Neuronal stem cell (in vitro differentiated cells): ENCODE data around the gene OPN1SW. TPM values are rescaled to one million over a fixed set of nuclear protein-coding genes. Genes with fewer than 3 reads are reported as not detected.

Experiments
- DNase-seq: peaks from one replicate; pipeline ENCODE4 v3.0.0-alpha.2; 2013; ENCODE audit warnings: low spot score
- H2AFZ ChIP-seq: one replicate; pipeline ENCODE4 v1.6.1; 2013; ENCODE audit warnings: mild to moderate bottlenecking, low read length, inconsistent platforms
- H2AK5ac ChIP-seq: 2 replicates; pipeline ENCODE4 v1.6.1; 2013; ENCODE audit warnings: low read depth, mild to moderate bottlenecking, inconsistent platforms, low read length, moderate library complexity, mixed read lengths
- H2BK120ac ChIP-seq: 2 replicates; pipeline ENCODE4 v1.6.1; 2013; ENCODE audit warnings: low read depth, mild to moderate bottlenecking, inconsistent platforms, low read length, moderate library complexity, mixed read lengths
- H2BK12ac ChIP-seq: one replicate; pipeline ENCODE4 v1.6.1; 2013; ENCODE audit warnings: low read length, inconsistent platforms
- H2BK15ac ChIP-seq: 2 replicates; pipeline ENCODE4 v1.6.1; 2013; ENCODE audit warnings: mild to moderate bottlenecking, low read length, inconsistent platforms, mixed read lengths
- H2BK5ac ChIP-seq: one replicate; pipeline ENCODE4 v1.6.1; 2013; ENCODE audit warnings: inconsistent platforms, mild to moderate bottlenecking, low read length, moderate library complexity
- H3K14ac ChIP-seq: one replicate; pipeline ENCODE4 v1.6.1; 2013; ENCODE audit warnings: low read length, inconsistent platforms
- H3K18ac ChIP-seq: 2 replicates; pipeline ENCODE4 v1.6.1; 2013; ENCODE audit warnings: low read length, inconsistent platforms
- H3K23ac ChIP-seq: 2 replicates; pipeline ENCODE4 v1.6.1; 2013; ENCODE audit warnings: low read depth, mild to moderate bottlenecking, mixed read lengths, low read length, inconsistent platforms; ENCODE audit not compliant: poor library complexity
- H3K27ac ChIP-seq: replicated peaks from 3 replicates; pipeline ENCODE4 v1.5.1; 2013; ENCODE audit warnings: low read length, inconsistent platforms
- H3K27me3 ChIP-seq, 3 experiments: 2 replicates each; pipeline ENCODE4 v1.6.1; 2013; ENCODE audit warnings: low read length in 3 of 3, mild to moderate bottlenecking in 2 of 3, inconsistent platforms in 1 of 3, low read depth in 1 of 3, mixed read lengths in 1 of 3, moderate library complexity in 1 of 3; ENCODE audit not compliant: control insufficient read depth in 3 of 3, insufficient read depth in 3 of 3
- H3K36me3 ChIP-seq, 2 donors: replicated peaks in 1 of 2; 2 replicates each; pipeline ENCODE4 v1.6.1; 2013; ENCODE audit warnings: low read length in 2 of 2; ENCODE audit not compliant: control insufficient read depth in 2 of 2, insufficient read depth in 2 of 2
- H3K4ac ChIP-seq: 2 replicates; pipeline ENCODE4 v1.6.1; 2013; ENCODE audit warnings: inconsistent platforms, mild to moderate bottlenecking, low read length, moderate library complexity
- H3K4me1 ChIP-seq, 2 donors: 1 replicate in 1 of 2; 2 replicates in 1 of 2; pipeline ENCODE4 v1.6.1; 2013; ENCODE audit warnings: low read length in 2 of 2, low read depth in 1 of 2; ENCODE audit not compliant: control insufficient read depth in 2 of 2, insufficient read depth in 1 of 2
- H3K4me2 ChIP-seq: one replicate; pipeline ENCODE4 v1.6.1; 2013; ENCODE audit warnings: mild to moderate bottlenecking, low read length, inconsistent platforms; ENCODE audit not compliant: insufficient read depth, poor library complexity, severe bottlenecking
- H3K4me3 ChIP-seq, 2 donors: 2 replicates each; pipeline ENCODE4 v1.5.1; 2013; ENCODE audit warnings: low read length in 2 of 2, mild to moderate bottlenecking in 2 of 2, inconsistent platforms in 1 of 2, moderate library complexity in 1 of 2
- H3K79me1 ChIP-seq: one replicate; pipeline ENCODE4 v1.6.1; 2013; ENCODE audit warnings: low read depth, mild to moderate bottlenecking, inconsistent platforms, low read length, moderate library complexity
- H3K9ac ChIP-seq: one replicate; pipeline ENCODE4 v1.6.1; 2013; ENCODE audit warnings: mild to moderate bottlenecking, low read depth, low read length, inconsistent platforms; ENCODE audit not compliant: poor library complexity
- H3K9me3 ChIP-seq, 2 donors: replicated peaks in 1 of 2; 2 replicates each; pipeline versions ENCODE3 to v1.6.1; 2013; ENCODE audit warnings: low read length in 2 of 2, mild to moderate bottlenecking in 2 of 2, inconsistent platforms in 1 of 2, low read depth in 1 of 2, mixed read lengths in 1 of 2, moderate library complexity in 1 of 2; ENCODE audit not compliant: control insufficient read depth in 2 of 2, insufficient read depth in 1 of 2
- H4K8ac ChIP-seq: one replicate; pipeline ENCODE4 v1.6.1; 2013; ENCODE audit warnings: low read depth, mild to moderate bottlenecking, inconsistent platforms, low read length, moderate library complexity
- H4K91ac ChIP-seq: one replicate; pipeline ENCODE4 v1.6.1; 2013; ENCODE audit warnings: low read length, low read depth, mild to moderate bottlenecking, inconsistent platforms; ENCODE audit not compliant: poor library complexity
- WGBS, 2 donors: extraction: QIAGEN DNeasy Blood & Tissue Kit; methylation state at CpG; one replicate each; pipeline ENCODE4 v1.1.7; 2013; ENCODE audit warnings: missing lambda C conversion rate in 2 of 2, mixed read lengths in 1 of 2; ENCODE audit not compliant: insufficient read length in 2 of 2, insufficient replicate concordance in 1 of 2; ENCODE audit errors: extremely low coverage in 2 of 2; 5-methylcytosine and 5-hydroxymethylcytosine counted together
- small RNA-seq: library from polyadenylated mRNA; stranded (forward); fragments of <200 nt; extraction: miRNeasy Mini kit (QIAGEN cat#:217004); gene quantifications from one replicate; pipeline ENCODE3, GENCODE V24; 2013; ENCODE audit not compliant: insufficient read depth

OPN1SW gene

GRCh38 chr7:128726059-128726736 lies 49.4 kb downstream of the OPN1SW start:
- Histone ChIP-seq H3K36me3 (no peaks in the 10 kb centered on the region), H3K4me2 (no peak overlapping the region), H3K9me3 (no peaks in the 10 kb centered on the region), H2BK5ac (no peak overlapping the region), H4K91ac (no peak overlapping the region), H3K18ac (no peak overlapping the region), H4K8ac (no peak overlapping the region), H3K4me1 (peaks cover 0 to 5% of the 10 kb centered on the region in 2 donors), H3K4ac (no peak overlapping the region), H2BK12ac (no peak overlapping the region), H3K4me3 (no peak overlapping the region), H3K9ac (no peak overlapping the region), H3K14ac (no peak overlapping the region), H3K27me3 (peaks cover 0 to 40% (median 0%) of the 10 kb centered on the region in 3 experiments), H3K79me1 (no peaks in the 10 kb centered on the region), H2AFZ (peak overlapping the region; percentile 77), H2BK15ac (no peak overlapping the region), H3K27ac (no peak overlapping the region), H2AK5ac (no peak overlapping the region), H2BK120ac (no peak overlapping the region), H3K23ac (no peak overlapping the region)
- no peak for DNase-seq
- WGBS, 2 donors, result no CpG with 5 or more reads among the region's 8 CpGs

DNA sequence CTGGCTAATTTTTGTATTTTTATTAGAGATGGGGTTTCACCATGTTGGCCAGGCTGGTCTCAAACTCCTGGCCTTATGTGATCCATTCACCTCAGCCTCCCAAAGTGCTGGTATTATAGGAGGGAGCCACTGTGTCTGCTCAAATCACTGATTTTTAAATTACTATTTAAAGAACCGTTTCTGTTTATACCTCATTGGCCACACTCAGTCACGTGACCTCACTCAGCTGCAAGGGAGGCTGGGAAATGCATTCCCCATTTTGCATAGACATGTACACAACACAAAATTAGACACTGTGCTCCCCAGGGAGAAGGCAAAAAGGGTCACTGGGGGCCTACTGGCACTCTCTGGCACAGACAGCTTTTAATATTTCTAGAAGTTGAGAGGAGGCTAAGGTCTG lies 50.1 kb downstream of the OPN1SW start:
- Histone ChIP-seq H3K4ac (no peak overlapping the region), H4K8ac (no peak overlapping the region), H3K4me3 (no peak overlapping the region), H2BK120ac (no peak overlapping the region), H2AK5ac (no peak overlapping the region), H3K9me3 (no peaks in the 10 kb centered on the region), H3K4me2 (no peak overlapping the region), H4K91ac (no peak overlapping the region), H3K36me3 (no peaks in the 10 kb centered on the region), H2AFZ (peak overlapping the region; percentile 77), H2BK5ac (no peak overlapping the region), H3K14ac (no peak overlapping the region), H3K27me3 (peaks cover 0 to 37% (median 0%) of the 10 kb centered on the region in 3 experiments), H3K23ac (no peak overlapping the region), H3K4me1 (peaks cover 0 to 5% of the 10 kb centered on the region in 2 donors), H2BK12ac (no peak overlapping the region), H3K79me1 (no peaks in the 10 kb centered on the region), H3K9ac (no peak overlapping the region), H2BK15ac (no peak overlapping the region), H3K18ac (no peak overlapping the region), H3K27ac (no peak overlapping the region)
- WGBS, 2 donors, result no CpG with 5 or more reads among the region's 2 CpGs
- DNase-seq, result no peak

DNA sequence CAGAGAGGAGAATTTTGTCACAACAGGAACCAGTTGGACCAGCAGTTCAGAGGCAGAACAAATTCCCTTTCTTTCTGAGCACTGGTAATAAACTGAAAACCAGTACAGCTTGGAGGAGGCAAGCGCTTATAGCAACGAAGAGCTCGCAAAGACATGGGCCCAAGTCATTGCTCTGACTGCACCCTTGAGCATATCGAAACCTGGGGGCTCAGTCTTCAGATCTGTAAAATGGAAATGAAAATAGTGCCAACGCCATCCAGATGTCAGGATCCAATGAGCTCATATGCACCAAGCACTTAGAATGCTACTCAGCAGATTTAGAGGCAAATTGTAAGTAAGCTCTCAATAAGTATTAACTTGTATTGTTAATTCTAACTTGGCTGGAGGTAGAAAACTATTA lies 50.9 kb downstream of the OPN1SW start:
- no peak overlapping the region for H3K4ac ChIP-seq
- no peak overlapping the region for H3K18ac ChIP-seq
- peaks cover 0 to 32% (median 0%) of the 10 kb centered on the region in 3 experiments for H3K27me3 ChIP-seq
- no peak overlapping the region for H3K27ac ChIP-seq
- no peak overlapping the region for H3K14ac ChIP-seq
- no peak overlapping the region for H3K4me3 ChIP-seq
- DNase-seq, result no peak
- H3K23ac ChIP-seq, result no peak overlapping the region
- H3K4me1 ChIP-seq, result peaks cover 0 to 5% of the 10 kb centered on the region in 2 donors
- H4K8ac ChIP-seq, result no peak overlapping the region
- H2BK15ac ChIP-seq, result no peak overlapping the region
- no peaks in the 10 kb centered on the region for H3K36me3 ChIP-seq
- H2BK120ac ChIP-seq, result no peak overlapping the region
- H2AFZ ChIP-seq, result no peak overlapping the region
- no peak overlapping the region for H2BK5ac ChIP-seq
- H3K4me2 ChIP-seq, result no peak overlapping the region
- no CpG with 5 or more reads among the region's 5 CpGs for WGBS, 2 donors
- no peaks in the 10 kb centered on the region for H3K79me1 ChIP-seq
- H4K91ac ChIP-seq, result no peak overlapping the region
- no peak overlapping the region for H2BK12ac ChIP-seq
- no peak overlapping the region for H2AK5ac ChIP-seq
- no peaks in the 10 kb centered on the region for H3K9me3 ChIP-seq
- no peak overlapping the region for H3K9ac ChIP-seq

Small RNA genes within 50 kb of the gene (small RNA-seq; reads per million reads assigned to genes)
- not detected for gene RN7SL81P
